Keratinocyte (primary cell): ENCODE results near the gene GOLGA6L10. TPM values are rescaled to one million over a fixed set of nuclear protein-coding genes. Genes with fewer than 3 reads are reported as not detected.
"Not testable (repeated sequence)": the region's sequence is repeated elsewhere in the genome, so short reads cannot be mapped to it uniquely, and the experiment has no call there.

Source experiments
- DNase-seq: peaks from one replicate; pipeline ENCODE4 v3.0.0-alpha.2; 2011; ENCODE audit warnings: low read depth, missing footprints, low spot score
- FAIRE-seq: peaks from 2 replicates; lab custom pipeline; 2011; peaks lifted over from hg19 to GRCh38; lab: Jason Lieb, UNC
- H2AFZ ChIP-seq: 2 replicates; pipeline ENCODE4 v1.6.0; 2012; ENCODE audit warnings: low read length, control low read depth, inconsistent platforms; ENCODE audit not compliant: control insufficient read depth
- H3K27ac ChIP-seq: 2 replicates; pipeline ENCODE4 v1.5.1; 2011; ENCODE audit warnings: low read length; ENCODE audit not compliant: control insufficient read depth, insufficient read depth
- H3K27me3 ChIP-seq: 3 replicates; pipeline ENCODE4 v1.6.0; 2011; ENCODE audit warnings: low read length; ENCODE audit not compliant: control insufficient read depth, insufficient read depth; ENCODE audit errors: extremely low read depth
- H3K36me3 ChIP-seq, 2 experiments: 2 replicates in 1 of 2; 3 replicates in 1 of 2; pipeline ENCODE4 v1.5.1; 2011; ENCODE audit warnings: low read length in 2 of 2, mild to moderate bottlenecking in 1 of 2; ENCODE audit not compliant: control insufficient read depth in 2 of 2, insufficient read depth in 2 of 2; ENCODE audit errors: extremely low read depth in 1 of 2
- H3K4me1 ChIP-seq: 3 replicates; pipeline ENCODE4 v1.5.1; 2011; ENCODE audit warnings: low read length; ENCODE audit not compliant: control insufficient read depth, insufficient read depth; ENCODE audit errors: extremely low read depth
- H3K4me2 ChIP-seq: 3 replicates; pipeline ENCODE4 v1.6.0; 2011; ENCODE audit warnings: low read depth, low read length; ENCODE audit not compliant: control insufficient read depth, insufficient read depth; ENCODE audit errors: extremely low read depth
- H3K4me3 ChIP-seq, 3 experiments: fragments of 200-600 bp in 1 of 3; sonication (generic) in 1 of 3; 2 replicates in 2 of 3; 3 replicates in 1 of 3; pipeline ENCODE4 v1.5.1; 2011 to 2016; ENCODE audit warnings: low read length in 3 of 3, mild to moderate bottlenecking in 3 of 3, control low read depth in 2 of 3, inconsistent platforms in 1 of 3, low read depth in 1 of 3, mixed read lengths in 1 of 3, mixed run types in 1 of 3, moderate library complexity in 1 of 3; ENCODE audit not compliant: control insufficient read depth in 2 of 3, insufficient read depth in 2 of 3; ENCODE audit errors: extremely low read depth in 1 of 3
- H3K79me2 ChIP-seq: 2 replicates; pipeline ENCODE4 v1.6.0; 2012; ENCODE audit warnings: low read length; ENCODE audit not compliant: control insufficient read depth, insufficient read depth
- H3K9ac ChIP-seq: 3 replicates; pipeline ENCODE4 v1.6.0; 2011; ENCODE audit warnings: low read length; ENCODE audit not compliant: control insufficient read depth, insufficient read depth; ENCODE audit errors: extremely low read depth
- H3K9me1 ChIP-seq: 3 replicates; pipeline ENCODE4 v1.6.0; 2011; ENCODE audit warnings: low read length; ENCODE audit not compliant: control insufficient read depth, insufficient read depth; ENCODE audit errors: extremely low read depth
- H3K9me3 ChIP-seq: 2 replicates; pipeline ENCODE4 v1.5.1; 2012; ENCODE audit warnings: low read depth, low read length; ENCODE audit not compliant: control insufficient read depth
- H4K20me1 ChIP-seq: 3 replicates; pipeline ENCODE4 v1.6.0; 2011; ENCODE audit warnings: low read length; ENCODE audit not compliant: control insufficient read depth, insufficient read depth; ENCODE audit errors: extremely low read depth
- EZH2 ChIP-seq: IDR thresholded peaks from one replicate; pipeline ENCODE4 v1.6.1; 2012; ENCODE audit warnings: inconsistent platforms, mild to moderate bottlenecking, low read length, moderate library complexity
- dilution Hi-C: fragments of 300-500 bp; cut with MboI; formaldehyde crosslinking; loops from one replicate; pipeline ENCODE4 v1.7.0; 2020; ENCODE audit warnings: low sequenced_read_pairs; ENCODE audit not compliant: extremely low pct_ligation_motif_present
- polyA plus RNA-seq, 5 experiments: library from polyadenylated mRNA; depleted of rRNA in 3 of 5; stranded (reverse) in 3 of 5; stranded (forward) in 1 of 5; unstranded in 1 of 5; fragments of >200 nt; gene quantifications; 1 replicate in 1 of 5; 2 replicates in 3 of 5; 3 replicates in 1 of 5; pipeline versions ENCODE4 v1.2.1 to v1.2.3, GENCODE V29; 2011 to 2012; ENCODE audit warnings: missing spikeins in 2 of 5, low read depth in 1 of 5, low replicate concordance in 1 of 5
- TF ChIP-seq, protein P1 (sequence below), 3 experiments: IDR thresholded peaks in 1 of 3; conservative IDR thresholded peaks in 1 of 3; optimal IDR thresholded peaks in 1 of 3; 2 replicates in 2 of 3; 3 replicates in 1 of 3; pipeline versions ENCODE3 to v1.5.1; 2011; ENCODE audit warnings: low read length in 3 of 3, mild to moderate bottlenecking in 3 of 3, moderate library complexity in 2 of 3, control low read depth in 1 of 3, inconsistent platforms in 1 of 3; ENCODE audit not compliant: insufficient read depth in 2 of 3; ENCODE audit errors: extremely low read depth in 1 of 3

The GOLGA6L10 gene
- polyA plus RNA-seq, 1 donor (not counting 4 experiments of a cell fraction or from before 2014, with no cell fraction given), result 1.6 TPM

DNA sequence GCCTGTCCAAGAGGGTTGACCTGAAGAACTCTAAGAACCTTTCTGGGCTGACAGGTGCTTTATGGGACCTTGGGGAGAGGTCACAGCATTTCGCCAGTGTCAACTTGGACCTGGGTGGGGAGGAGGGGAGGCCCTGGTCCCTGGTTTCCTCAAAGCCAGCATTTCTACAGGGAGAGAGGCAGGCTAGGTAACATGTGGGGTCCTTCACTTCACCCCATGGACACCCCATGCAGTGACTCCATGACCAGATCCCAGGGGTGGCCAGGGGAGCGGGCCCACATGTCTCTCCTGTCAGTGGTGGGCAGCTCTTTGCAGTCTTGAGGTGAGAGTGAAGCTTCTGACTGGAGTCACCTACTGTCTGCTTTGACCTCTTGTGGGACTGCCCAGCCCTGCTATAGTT, 35.8 kb downstream of the GOLGA6L10 start:
- TF ChIP-seq, protein P1, sequence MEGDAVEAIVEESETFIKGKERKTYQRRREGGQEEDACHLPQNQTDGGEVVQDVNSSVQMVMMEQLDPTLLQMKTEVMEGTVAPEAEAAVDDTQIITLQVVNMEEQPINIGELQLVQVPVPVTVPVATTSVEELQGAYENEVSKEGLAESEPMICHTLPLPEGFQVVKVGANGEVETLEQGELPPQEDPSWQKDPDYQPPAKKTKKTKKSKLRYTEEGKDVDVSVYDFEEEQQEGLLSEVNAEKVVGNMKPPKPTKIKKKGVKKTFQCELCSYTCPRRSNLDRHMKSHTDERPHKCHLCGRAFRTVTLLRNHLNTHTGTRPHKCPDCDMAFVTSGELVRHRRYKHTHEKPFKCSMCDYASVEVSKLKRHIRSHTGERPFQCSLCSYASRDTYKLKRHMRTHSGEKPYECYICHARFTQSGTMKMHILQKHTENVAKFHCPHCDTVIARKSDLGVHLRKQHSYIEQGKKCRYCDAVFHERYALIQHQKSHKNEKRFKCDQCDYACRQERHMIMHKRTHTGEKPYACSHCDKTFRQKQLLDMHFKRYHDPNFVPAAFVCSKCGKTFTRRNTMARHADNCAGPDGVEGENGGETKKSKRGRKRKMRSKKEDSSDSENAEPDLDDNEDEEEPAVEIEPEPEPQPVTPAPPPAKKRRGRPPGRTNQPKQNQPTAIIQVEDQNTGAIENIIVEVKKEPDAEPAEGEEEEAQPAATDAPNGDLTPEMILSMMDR (optimal IDR thresholded peaks at IDR 0.05 in 1 of 3, IDR thresholded peaks at IDR 0.05 in 1 of 3, conservative IDR thresholded peaks at IDR 0.05 in 1 of 3; ENCODE audit: extremely low read depth in 1 of 3, insufficient read depth in 2 of 3, low read length in 3 of 3), result no peak
- TF ChIP-seq EZH2, result no peak
- H3K27ac ChIP-seq, result no peak overlapping the region
- no peaks in the 10 kb centered on the region for H3K9me3 ChIP-seq
- no peaks in the 10 kb centered on the region for H4K20me1 ChIP-seq
- H3K4me3 ChIP-seq, result no peak overlapping the region
- no peaks in the 10 kb centered on the region for H3K27me3 ChIP-seq
- no peaks in the 10 kb centered on the region for H3K4me1 ChIP-seq
- H3K4me2 ChIP-seq, result no peak overlapping the region
- H3K9me1 ChIP-seq, result no peaks in the 10 kb centered on the region
- H3K79me2 ChIP-seq, result no peaks in the 10 kb centered on the region
- DNase-seq (no peak), FAIRE-seq (no peak)
- no peaks in the 10 kb centered on the region for H3K36me3 ChIP-seq
- H2AFZ ChIP-seq, result no peak overlapping the region
- no peak overlapping the region for H3K9ac ChIP-seq
- dilution Hi-C loops, result no loop called here

DNA sequence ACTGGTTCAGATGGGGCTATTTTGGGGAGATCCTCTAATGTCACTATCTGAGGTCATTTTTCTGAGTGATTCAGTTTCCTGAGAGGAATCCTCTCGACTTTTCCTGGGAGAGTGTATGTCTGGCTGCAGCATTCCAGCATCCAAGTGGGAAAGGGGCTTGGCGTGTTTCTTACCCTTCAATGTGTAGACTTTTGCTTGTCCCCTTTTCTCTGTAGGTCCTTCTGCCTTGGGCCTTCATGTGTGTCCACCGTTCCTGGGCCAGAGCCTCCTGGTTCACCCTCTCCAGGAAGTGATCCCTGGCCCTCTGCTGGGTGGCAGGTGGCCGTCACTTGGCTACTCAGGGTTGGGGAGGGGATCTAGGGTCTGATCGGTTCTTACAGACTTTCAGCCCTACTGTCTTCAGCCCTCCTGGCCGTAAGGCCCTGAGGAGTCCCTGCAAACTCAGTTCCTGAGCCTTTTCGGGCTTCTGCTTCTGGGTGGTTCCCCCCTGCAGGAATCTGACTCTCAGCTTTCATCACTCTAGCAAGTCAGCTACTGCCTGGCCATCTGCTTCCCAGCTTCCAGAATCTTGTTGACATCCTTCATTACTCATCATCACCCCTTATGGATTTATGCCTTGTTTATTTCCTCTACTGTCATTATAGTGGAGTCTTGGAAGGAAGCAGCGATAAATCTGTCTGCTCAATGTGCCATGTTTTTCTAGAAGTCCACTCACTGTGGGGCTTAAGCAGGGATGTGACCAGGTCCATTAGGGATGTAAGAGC, 36.5 kb downstream of the GOLGA6L10 start:
- DNase-seq, result no peak
- no peak overlapping the region for H3K4me2 ChIP-seq
- no peak overlapping the region for H3K27ac ChIP-seq
- no peaks in the 10 kb centered on the region for H3K36me3 ChIP-seq
- no peaks in the 10 kb centered on the region for H3K9me1 ChIP-seq
- H3K4me1 ChIP-seq, result no peaks in the 10 kb centered on the region
- H3K9ac ChIP-seq, result no peak overlapping the region
- H3K79me2 ChIP-seq, result no peaks in the 10 kb centered on the region
- TF ChIP-seq, protein P1 (optimal IDR thresholded peaks at IDR 0.05 in 1 of 3, IDR thresholded peaks at IDR 0.05 in 1 of 3, conservative IDR thresholded peaks at IDR 0.05 in 1 of 3; ENCODE audit: extremely low read depth in 1 of 3, insufficient read depth in 2 of 3, low read length in 3 of 3), result no peak
- no peak for TF ChIP-seq EZH2
- FAIRE-seq, result no peak
- H3K4me3 ChIP-seq, result no peak overlapping the region
- H3K27me3 ChIP-seq, result no peaks in the 10 kb centered on the region
- no peaks in the 10 kb centered on the region for H3K9me3 ChIP-seq
- dilution Hi-C loops, result no loop called here
- no peak overlapping the region for H2AFZ ChIP-seq
- no peaks in the 10 kb centered on the region for H4K20me1 ChIP-seq

DNA sequence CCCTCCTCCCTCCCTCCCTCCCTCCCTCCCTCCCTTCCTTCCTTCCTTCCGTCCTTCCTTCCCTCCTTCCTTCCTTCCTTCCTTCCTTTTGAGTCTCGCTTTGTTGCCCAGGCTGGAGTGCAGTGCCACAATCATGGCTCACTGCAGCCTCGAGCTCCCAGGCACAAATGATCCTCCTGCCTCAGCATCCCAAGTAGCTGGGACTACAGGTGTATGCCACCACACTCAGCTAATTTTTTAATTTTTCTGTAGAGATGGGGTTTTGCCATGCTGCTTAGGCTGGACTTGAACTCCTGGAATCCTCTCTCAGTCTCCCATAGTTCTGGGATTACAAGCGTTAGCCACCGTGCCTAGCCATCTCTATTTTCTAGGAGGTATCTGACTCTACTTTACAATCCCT, 38.0 kb downstream of the GOLGA6L10 start:
- H3K9ac ChIP-seq, H3K79me2 ChIP-seq, H3K4me1 ChIP-seq, dilution Hi-C loops, H3K27ac ChIP-seq, H3K36me3 ChIP-seq, H3K4me2 ChIP-seq, H3K4me3 ChIP-seq, FAIRE-seq, H2AFZ ChIP-seq, H3K9me1 ChIP-seq, H4K20me1 ChIP-seq, H3K9me3 ChIP-seq, H3K27me3 ChIP-seq, DNase-seq: not testable (repeated sequence)
